AG04450 (cell line): Measurements from ENCODE around the gene SV2B. TPM values are rescaled to one million over a fixed set of nuclear protein-coding genes. Genes with fewer than 3 reads are reported as not detected.

Source experiments
- CTCF ChIA-PET: fragments of 300-600, 350-600 bp; formaldehyde crosslinking; extraction: SDS; loops from one replicate; lab custom pipeline; 2022; ENCODE audit warnings: antibody characterized with exemption, inconsistent platforms; lab: Charles Lee
- POLR2A ChIA-PET: fragments of 350-600 bp; formaldehyde crosslinking; extraction: SDS; loops from one replicate; lab custom pipeline; 2021; ENCODE audit warnings: antibody characterized with exemption, inconsistent platforms; lab: Yijun Ruan, JAX
- DNase-seq: peaks from one replicate; pipeline ENCODE4 v3.0.0-alpha.2; 2011; ENCODE audit warnings: low read depth, low spot score
- H3K27ac ChIP-seq: one replicate; pipeline ENCODE4 v1.5.1; 2012; ENCODE audit warnings: low read depth, low read length, control low read depth
- H3K27me3 ChIP-seq: one replicate; pipeline ENCODE4 v1.6.0; 2012; ENCODE audit warnings: low read length; ENCODE audit not compliant: control insufficient read depth, insufficient read depth
- H3K4me3 ChIP-seq: 2 replicates; pipeline ENCODE4 v1.5.1; 2011; ENCODE audit warnings: mild to moderate bottlenecking, low read depth, low read length, control low read depth
- H3K9me3 ChIP-seq: 2 replicates; pipeline ENCODE4 v1.5.1; 2012; ENCODE audit warnings: low read length; ENCODE audit not compliant: control insufficient read depth, insufficient read depth
- polyA plus RNA-seq: library from polyadenylated mRNA; depleted of rRNA; stranded (reverse); fragments of >200 nt; gene quantifications from 2 replicates; pipeline ENCODE4 v1.2.3, GENCODE V29; 2011
- TF ChIP-seq, protein P1 (sequence below): IDR thresholded peaks from 2 replicates; pipeline ENCODE4 v1.5.1; 2011; ENCODE audit warnings: low read depth, low read length, control low read depth, inconsistent platforms

SV2B gene
- polyA plus RNA-seq, 1 experiment: not detected

DNA sequence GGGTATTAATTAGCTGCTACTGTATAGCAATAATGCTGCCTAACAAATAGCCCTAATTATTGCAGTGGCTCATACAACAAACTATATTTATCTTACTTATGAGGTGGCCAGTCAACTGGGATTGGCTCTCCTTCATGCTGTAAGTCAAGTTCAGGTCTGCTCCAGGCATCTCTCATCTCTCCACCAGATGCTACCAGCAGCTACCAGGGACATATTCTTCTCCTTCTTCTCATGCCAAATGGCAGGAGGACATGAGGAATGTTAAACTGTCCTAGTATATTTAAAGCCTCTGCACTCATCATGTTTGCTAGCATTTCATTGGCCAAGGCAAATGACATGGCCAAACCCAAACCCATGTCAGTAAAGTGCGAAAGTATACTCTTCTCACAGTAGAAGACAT is 17.3 kb downstream of the SV2B start:
- H3K27me3 ChIP-seq: peaks cover 5% of the 10 kb centered on the region
- ChIA-PET POLR2A (no interaction called here), CTCF (no interaction called here)

DNA sequence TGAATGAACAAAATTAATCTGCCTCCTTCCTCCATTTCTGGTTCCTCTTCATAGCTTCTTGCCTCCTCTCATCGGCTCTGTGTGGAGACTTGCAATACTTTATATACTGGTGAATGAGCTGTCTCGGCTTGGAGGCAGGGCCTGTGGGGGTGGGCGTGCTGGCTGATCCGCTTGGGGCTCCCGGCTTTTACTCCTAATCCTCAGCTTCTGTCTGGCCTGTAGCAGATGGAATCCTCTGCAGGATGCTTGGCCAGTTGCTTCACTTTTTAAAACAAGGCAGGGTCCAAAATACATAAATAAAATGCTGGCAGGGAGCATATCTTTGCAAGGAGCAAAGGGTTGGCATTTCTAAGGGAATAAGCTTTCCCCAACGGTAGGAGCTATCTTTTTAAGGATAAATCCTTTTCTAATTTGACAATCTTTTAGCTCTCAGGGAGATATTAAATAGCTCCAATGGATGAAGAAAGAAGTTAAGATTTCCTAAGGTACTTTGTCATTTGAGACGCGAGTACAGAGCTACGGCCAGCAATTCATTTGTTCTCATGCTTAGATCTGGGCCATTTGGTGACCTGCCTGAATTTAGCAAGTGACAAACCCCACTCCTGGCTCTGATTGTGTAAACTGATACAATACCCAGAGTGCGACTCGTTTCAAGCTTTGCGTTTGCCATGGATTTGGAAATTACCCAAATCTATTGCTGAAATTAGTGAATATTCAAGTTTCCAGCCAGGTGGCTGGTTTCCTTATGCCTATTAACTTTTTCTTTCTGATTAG is 18.9 kb downstream of the SV2B start:
- no peak for DNase-seq
- Histone ChIP-seq H3K9me3 (no peaks in the 10 kb centered on the region), H3K4me3 (no peak overlapping the region), H3K27me3 (peaks cover 5% of the 10 kb centered on the region), H3K27ac (no peak overlapping the region)
- CTCF ChIA-PET: no interaction called here
- POLR2A ChIA-PET: no interaction called here
- TF ChIP-seq, protein P1, sequence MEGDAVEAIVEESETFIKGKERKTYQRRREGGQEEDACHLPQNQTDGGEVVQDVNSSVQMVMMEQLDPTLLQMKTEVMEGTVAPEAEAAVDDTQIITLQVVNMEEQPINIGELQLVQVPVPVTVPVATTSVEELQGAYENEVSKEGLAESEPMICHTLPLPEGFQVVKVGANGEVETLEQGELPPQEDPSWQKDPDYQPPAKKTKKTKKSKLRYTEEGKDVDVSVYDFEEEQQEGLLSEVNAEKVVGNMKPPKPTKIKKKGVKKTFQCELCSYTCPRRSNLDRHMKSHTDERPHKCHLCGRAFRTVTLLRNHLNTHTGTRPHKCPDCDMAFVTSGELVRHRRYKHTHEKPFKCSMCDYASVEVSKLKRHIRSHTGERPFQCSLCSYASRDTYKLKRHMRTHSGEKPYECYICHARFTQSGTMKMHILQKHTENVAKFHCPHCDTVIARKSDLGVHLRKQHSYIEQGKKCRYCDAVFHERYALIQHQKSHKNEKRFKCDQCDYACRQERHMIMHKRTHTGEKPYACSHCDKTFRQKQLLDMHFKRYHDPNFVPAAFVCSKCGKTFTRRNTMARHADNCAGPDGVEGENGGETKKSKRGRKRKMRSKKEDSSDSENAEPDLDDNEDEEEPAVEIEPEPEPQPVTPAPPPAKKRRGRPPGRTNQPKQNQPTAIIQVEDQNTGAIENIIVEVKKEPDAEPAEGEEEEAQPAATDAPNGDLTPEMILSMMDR: no peak

More for the DNA sequence above, 17.3 kb downstream of the SV2B start:
- Histone ChIP-seq H3K4me3 (no peak overlapping the region), H3K27ac (no peak overlapping the region), H3K9me3 (no peaks in the 10 kb centered on the region)
- TF ChIP-seq, protein P1: no peak
- no peak for DNase-seq

GRCh38 chr15:91122296-91122695 is 22.2 kb downstream of the SV2B start:
- H3K27ac ChIP-seq: no peak overlapping the region
- H3K4me3 ChIP-seq: no peak overlapping the region
- no peaks in the 10 kb centered on the region for H3K9me3 ChIP-seq
- no peak for DNase-seq
- peaks cover 5% of the 10 kb centered on the region for H3K27me3 ChIP-seq
- TF ChIP-seq, protein P1: no peak
- CTCF ChIA-PET: no interaction called here
- POLR2A ChIA-PET: no interaction called here

DNA sequence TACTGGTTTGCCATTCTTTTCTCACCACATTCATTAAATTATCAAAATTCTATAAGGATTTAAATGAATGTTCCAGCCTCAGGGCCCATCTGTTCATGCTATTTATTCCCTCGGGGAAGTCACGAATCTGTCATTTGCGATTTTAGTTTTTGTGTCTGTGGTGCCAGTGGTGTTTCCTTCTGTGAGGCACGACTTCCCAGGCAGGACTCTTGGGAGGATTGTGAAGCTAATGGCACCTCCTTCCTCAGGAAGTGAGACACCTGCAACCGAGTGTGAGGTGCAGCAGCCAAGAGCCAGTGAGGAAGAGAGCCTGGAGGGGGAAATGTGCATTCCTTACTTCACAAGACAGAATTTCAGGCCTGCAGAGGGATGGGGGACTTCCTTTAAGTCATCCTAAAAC is 24.1 kb downstream of the SV2B start:
- Histone ChIP-seq H3K4me3 (no peak overlapping the region), H3K27ac (no peak overlapping the region), H3K27me3 (peaks cover 2% of the 10 kb centered on the region), H3K9me3 (no peaks in the 10 kb centered on the region)
- CTCF ChIA-PET: no interaction called here
- TF ChIP-seq, protein P1: no peak
- POLR2A ChIA-PET: no interaction called here
- DNase-seq: no peak

DNA sequence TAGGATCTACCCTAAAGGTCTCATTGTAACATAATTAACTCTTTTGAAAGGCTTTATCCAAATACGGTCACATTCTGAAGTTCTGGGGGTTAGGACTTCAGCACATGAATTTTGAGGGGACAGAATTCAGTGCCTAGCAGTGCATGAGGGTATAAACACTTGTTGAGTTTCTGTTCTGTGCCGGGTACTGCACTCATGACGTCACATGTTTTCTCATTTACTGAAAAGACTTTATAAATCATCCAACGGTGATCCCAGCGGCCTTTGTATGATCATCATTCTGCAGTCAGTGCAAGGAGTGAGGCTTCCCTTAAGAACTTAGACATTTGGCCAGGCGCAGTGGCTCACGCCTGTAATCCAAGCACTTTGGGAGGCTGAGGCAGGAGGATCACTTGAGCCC is 25.1 kb downstream of the SV2B start:
- POLR2A ChIA-PET: no interaction called here

More for the DNA sequence above, 25.1 kb downstream of the SV2B start:
- Histone ChIP-seq H3K4me3 (no peak overlapping the region), H3K27ac (no peak overlapping the region), H3K9me3 (no peaks in the 10 kb centered on the region), H3K27me3 (no peaks in the 10 kb centered on the region)
- CTCF ChIA-PET: no interaction called here
- no peak for DNase-seq
- TF ChIP-seq, protein P1: no peak
